Measurements from ENCODE around the gene FOXP3. TPM values are rescaled to one million over a fixed set of nuclear protein-coding genes. Genes with fewer than 3 reads are reported as not detected.

Gene FOXP3
- total and polyA plus RNA-seq, 2 of the 4 experiments (the other 2 are of a cell fraction), result 0.05 TPM; not detected in 1

DNA sequence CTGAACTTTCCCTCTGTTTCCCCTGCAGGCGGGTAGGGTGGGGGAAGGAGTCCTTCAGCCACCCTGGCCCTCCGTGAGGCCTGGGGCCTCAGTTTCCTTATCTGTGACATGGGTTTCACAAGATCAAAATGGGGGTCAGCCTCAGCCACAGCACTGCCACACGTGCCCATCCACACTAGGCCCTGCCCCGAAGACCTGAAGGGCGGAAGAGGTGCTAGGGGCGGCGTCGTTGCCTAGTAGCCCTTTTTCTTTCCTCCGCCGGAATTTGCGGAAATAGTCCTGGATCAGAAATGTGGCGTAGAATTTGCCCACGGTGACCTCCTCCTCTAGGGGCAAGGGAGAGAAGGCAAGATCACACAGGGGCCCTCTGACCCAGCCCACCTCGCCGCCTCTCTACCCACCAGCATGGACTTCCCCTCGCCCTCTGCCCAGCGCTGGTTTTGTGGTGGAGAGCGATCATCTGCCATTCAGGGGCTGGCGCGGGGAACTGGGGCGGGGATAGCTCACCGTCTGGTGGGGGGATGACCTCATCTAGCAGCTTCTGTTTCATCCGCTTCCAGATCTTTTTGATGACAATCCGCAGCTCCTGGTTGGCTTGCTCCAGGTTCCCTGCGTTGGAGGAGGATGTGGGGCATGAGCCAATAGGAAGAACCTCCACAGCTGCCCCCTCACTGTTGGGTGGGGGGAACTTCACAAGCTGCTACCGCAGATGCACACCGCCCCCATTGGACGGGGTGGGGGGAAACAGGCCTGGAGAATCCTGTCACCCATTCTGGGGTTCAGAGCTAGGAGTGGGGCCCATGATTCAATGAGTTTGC, 54.9 kb downstream of the FOXP3 start (continued):
- no peak for TF ChIP-seq MAFK (IDR thresholded peaks at IDR 0.05; ENCODE audit: low read depth, low read length)

DNA sequence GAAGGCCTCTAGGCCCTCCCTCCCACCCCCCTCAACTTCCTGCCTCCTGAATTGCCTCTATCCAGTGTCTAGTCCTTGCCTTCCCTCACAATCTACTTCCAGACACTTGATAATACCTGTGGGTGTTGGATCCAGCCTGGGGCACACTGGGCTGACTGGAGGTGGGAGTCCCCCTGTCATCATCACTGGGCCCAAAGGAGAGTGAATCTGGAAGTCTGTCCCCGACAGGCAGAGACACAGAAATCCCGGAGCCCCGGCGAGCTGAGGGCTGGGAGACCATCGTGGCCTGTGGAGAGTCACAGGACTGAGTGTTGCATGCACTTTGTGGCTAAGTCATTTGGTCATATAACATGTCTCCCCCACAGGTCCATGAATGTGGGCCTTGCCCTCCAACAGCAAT, 56.1 kb downstream of the FOXP3 start:
- no peak overlapping the region for H2BK120ac ChIP-seq (ENCODE audit: low read depth, low read length)
- H3K18ac ChIP-seq (ENCODE audit: low read depth, low read length), result no peak overlapping the region
- no peaks in the 10 kb centered on the region for H3K4me1 ChIP-seq (ENCODE audit: control insufficient read depth, insufficient read depth, low read length)
- H3K23ac ChIP-seq (ENCODE audit: low read depth, low read length), result no peak overlapping the region
- H4K5ac ChIP-seq (ENCODE audit: low read depth, low read length), result no peak overlapping the region
- no peak overlapping the region for H3K27ac ChIP-seq (ENCODE audit: insufficient read depth, low read length)
- H4K20me1 ChIP-seq (ENCODE audit: insufficient read depth, low read length), result no peaks in the 10 kb centered on the region
- no peak overlapping the region for H2BK5ac ChIP-seq (ENCODE audit: low read depth, low read length, poor library complexity, severe bottlenecking)
- no peaks in the 10 kb centered on the region; the same call in 1 of the 2 replicates for H3K9me3 ChIP-seq (ENCODE audit: control insufficient read depth, insufficient read depth, low read length)
- no peak overlapping the region for H3K4ac ChIP-seq (ENCODE audit: low read depth, low read length)
- H2AK5ac ChIP-seq (ENCODE audit: low read depth, low read length), result no peak overlapping the region
- no TSS peak for BruUV-seq (replicated peaks)
- CTCF ChIA-PET, result interaction anchor here (0.6 kb wide), 1 partner anchor 76 kb away, joined by 4 read pairs; no protein-coding TSS in a partner anchor
- no peak overlapping the region for H2BK15ac ChIP-seq (ENCODE audit: low read depth, low read length)
- ATAC-seq (ENCODE audit: low read depth), result no peak
- no peak overlapping the region for H3K4me2 ChIP-seq (ENCODE audit: low read depth, low read length)
- WGBS, 2 experiments (ENCODE audit: extremely low coverage in 2 of 2, insufficient read length in 1 of 2), result no CpG with 5 or more reads among the region's 5 CpGs
- no peaks in the 10 kb centered on the region for H3K9me1 ChIP-seq (ENCODE audit: insufficient read depth, low read length)
- H4K91ac ChIP-seq (ENCODE audit: insufficient read depth, low read depth, low read length), result no peak overlapping the region
- H2BK20ac ChIP-seq (ENCODE audit: low read depth, low read length), result no peak overlapping the region
- no peak overlapping the region for H2AK9ac ChIP-seq (replicated peaks; ENCODE audit: low read depth, low read length, poor library complexity)
- H3K27me3 ChIP-seq (ENCODE audit: control insufficient read depth, insufficient read depth, low read length), result peaks cover 13% of the 10 kb centered on the region
- H3K36me3 ChIP-seq (ENCODE audit: control insufficient read depth, insufficient read depth, low read length), result no peaks in the 10 kb centered on the region
- H3K9ac ChIP-seq (ENCODE audit: low read depth, low read length), result no peak overlapping the region
- no peak overlapping the region for H4K8ac ChIP-seq (ENCODE audit: low read depth in 2 of 2, low read length in 2 of 2)
- no peak for TF ChIP-seq NFE2L2 (IDR thresholded peaks at IDR 0.05; ENCODE audit: low read depth, low read length)
- TF ChIP-seq MAFK (IDR thresholded peaks at IDR 0.05; ENCODE audit: low read depth, low read length), result no peak
- TF ChIP-seq, protein P1, sequence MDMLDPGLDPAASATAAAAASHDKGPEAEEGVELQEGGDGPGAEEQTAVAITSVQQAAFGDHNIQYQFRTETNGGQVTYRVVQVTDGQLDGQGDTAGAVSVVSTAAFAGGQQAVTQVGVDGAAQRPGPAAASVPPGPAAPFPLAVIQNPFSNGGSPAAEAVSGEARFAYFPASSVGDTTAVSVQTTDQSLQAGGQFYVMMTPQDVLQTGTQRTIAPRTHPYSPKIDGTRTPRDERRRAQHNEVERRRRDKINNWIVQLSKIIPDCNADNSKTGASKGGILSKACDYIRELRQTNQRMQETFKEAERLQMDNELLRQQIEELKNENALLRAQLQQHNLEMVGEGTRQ (IDR thresholded peaks at IDR 0.05; ENCODE audit: low read depth, low read length), result no peak
- TF ChIP-seq CHD1 (IDR thresholded peaks at IDR 0.05; ENCODE audit: low read depth, low read length), result no peak
- TF ChIP-seq ELK1 (IDR thresholded peaks at IDR 0.05; ENCODE audit: borderline replicate concordance, low read depth, low read length), result no peak
- no peak for TF ChIP-seq RCOR1 (IDR thresholded peaks at IDR 0.05; ENCODE audit: insufficient replicate concordance, low read length)
- no peak overlapping the region for H3K56ac ChIP-seq (ENCODE audit: extremely low read depth, insufficient read depth, low read length)
- H3K14ac ChIP-seq (replicated peaks; ENCODE audit: low read depth, low read length), result no peak overlapping the region
- intact Hi-C loops (cut with micrococcal nuclease), result no loop called here
- dilution Hi-C loops (cut with HindIII; ENCODE audit: low sequenced_read_pairs, unreplicated experiment), result no loop called here
- no peak for DNase-seq
- in situ Hi-C loops (cut with MboI; ENCODE audit: low sequenced_read_pairs), result no loop called here
- H2AFZ ChIP-seq (replicated peaks; ENCODE audit: low read length, poor library complexity), result no peak overlapping the region
- POLR2A ChIA-PET (ENCODE audit: unreplicated experiment), result no interaction called here
- no peaks in the 10 kb centered on the region for H3K79me1 ChIP-seq (ENCODE audit: low read depth in 1 of 2, low read length in 2 of 2)
- H3K4me3 ChIP-seq (ENCODE audit: insufficient read depth, low read depth, low read length), result no peak overlapping the region
